GM18867 (cell line): Measurements from ENCODE around the gene GJB4.

Experiments used
- ATAC-seq: cut with Tn5 transposase; IDR thresholded peaks from one replicate; pipeline ENCODE4 v1.9.1; 2021; ENCODE audit warnings: mild to moderate bottlenecking, moderate library complexity; ENCODE audit not compliant: unreplicated experiment

GJB4 gene

DNA sequence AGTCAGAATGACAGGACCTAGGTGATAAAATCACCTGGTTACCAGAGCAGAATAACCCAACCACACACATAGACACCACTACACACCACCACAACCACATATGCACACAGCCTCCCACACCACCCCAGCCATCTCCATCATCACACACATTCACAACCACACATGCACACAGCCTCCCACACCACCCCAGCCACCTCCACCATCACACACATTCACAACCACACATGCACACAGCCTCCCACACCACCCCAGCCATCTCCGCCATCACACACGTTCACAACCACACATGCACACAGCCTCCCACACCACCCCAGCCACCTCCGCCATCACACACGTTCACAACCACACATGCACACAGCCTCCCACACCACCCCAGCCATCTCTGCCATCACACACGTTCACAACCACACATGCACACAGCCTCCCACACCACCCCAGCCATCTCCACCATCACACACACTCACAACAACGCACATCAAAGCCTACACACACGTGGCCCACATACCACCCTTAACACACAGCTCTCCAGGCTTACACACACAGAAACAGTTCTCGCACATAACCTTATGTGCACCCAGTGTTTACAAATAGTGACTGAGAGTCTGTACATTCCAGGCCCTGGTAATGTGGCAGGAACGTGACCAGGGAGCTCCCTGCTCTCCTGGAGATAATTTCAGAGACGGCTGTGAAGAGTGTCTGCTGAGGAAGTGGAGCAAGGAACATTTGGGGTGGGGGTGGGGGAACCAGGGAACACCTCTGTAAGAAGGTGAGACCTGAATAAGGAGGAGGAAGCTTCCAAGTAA is 18.2 kb downstream of the GJB4 start:
- no peak for ATAC-seq

DNA sequence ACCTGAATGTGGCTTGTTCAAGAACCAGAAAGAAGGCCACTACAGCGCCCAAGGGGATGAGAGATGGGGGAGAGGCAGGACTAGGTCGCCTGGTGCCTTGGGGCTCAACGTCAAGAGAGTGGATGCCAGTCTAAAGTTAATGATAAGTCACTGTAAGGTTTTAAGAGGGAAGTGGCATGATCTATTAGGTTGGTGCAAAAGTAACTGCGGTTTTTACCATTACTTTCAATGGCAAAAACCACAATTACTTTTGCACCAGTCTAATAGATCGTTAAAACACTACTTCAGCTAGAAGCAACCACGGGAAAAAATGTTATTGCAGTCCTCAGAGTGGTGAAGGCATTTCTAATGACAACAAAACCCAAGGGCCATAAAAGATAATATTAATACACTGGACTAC is 18.8 kb downstream of the GJB4 start:
- ATAC-seq, result no peak

DNA sequence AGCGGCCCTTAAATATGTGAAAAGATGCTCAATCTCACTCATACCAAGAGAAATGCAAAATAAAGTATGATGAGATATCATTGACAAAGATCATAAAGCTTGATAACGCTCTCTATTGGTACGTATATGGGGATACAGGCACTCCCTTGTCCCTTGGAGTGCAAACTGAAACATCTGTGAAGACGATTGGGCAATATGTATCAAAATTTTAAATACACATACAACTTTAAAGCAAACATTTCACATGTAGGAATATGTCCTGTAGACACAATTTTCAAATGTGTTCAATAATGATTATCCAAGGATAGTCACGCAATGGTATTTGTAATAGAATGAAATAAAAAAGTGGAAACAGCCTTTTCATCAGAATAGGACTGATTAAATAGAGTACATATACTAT is 19.5 kb downstream of the GJB4 start:
- no peak for ATAC-seq

DNA sequence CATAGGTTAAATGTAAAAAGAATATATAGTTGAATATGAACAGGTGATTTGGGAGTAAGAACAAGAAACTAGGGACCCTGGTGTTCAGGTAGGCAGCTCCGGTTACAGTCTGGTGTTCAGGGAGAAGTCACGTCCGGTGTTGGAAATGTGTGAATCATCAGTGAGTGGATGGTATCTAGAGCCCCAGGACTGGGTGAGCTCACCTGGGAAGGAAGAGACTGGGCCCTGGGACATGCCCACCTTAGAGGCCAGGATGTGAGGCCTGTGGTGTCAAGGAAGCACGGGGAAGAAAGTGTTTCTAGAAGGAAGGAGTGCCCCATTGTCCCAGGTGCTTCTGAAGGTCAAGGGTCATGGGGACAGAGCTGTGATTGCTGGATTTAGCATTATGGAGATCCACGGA is 20.0 kb downstream of the GJB4 start:
- no peak for ATAC-seq

DNA sequence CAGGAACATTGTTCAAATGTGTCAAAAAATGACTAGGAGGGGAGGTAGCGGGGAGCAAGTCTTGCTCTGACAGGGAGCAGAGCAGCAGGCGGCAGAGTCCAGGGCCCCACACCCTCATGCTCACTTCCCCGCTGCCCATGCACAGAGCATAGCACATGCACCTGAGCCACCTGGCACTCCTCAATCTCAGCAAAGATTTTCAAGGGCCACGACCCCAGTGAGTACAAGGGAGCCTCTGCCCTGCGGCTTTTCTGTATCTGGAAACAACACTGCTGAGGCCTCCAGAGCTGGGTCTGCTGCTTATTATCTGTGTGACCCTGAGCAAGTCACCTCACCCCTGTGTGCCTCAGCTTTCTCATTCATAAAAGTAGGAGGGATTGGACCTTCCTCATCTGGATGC is 20.4 kb downstream of the GJB4 start:
- ATAC-seq, result no peak

DNA sequence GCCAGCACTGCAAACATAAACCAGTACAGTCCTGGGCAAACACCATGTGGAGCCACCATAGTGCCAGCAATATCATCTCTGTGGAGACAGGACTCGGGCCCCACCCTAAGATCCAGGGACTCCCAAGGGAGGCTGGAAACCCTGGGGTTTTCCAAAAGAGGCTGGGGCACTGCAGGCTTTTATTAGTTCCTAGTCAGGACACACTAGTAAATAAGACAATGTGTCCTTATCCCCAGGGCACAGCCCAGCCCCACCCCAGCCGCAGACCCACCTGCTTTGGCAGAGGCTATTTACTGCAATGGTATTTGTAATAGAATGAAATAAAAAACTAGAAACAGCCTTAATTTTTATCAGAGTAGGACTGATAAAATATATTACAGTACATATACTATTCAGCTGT is 21.0 kb downstream of the GJB4 start:
- no peak for ATAC-seq

DNA sequence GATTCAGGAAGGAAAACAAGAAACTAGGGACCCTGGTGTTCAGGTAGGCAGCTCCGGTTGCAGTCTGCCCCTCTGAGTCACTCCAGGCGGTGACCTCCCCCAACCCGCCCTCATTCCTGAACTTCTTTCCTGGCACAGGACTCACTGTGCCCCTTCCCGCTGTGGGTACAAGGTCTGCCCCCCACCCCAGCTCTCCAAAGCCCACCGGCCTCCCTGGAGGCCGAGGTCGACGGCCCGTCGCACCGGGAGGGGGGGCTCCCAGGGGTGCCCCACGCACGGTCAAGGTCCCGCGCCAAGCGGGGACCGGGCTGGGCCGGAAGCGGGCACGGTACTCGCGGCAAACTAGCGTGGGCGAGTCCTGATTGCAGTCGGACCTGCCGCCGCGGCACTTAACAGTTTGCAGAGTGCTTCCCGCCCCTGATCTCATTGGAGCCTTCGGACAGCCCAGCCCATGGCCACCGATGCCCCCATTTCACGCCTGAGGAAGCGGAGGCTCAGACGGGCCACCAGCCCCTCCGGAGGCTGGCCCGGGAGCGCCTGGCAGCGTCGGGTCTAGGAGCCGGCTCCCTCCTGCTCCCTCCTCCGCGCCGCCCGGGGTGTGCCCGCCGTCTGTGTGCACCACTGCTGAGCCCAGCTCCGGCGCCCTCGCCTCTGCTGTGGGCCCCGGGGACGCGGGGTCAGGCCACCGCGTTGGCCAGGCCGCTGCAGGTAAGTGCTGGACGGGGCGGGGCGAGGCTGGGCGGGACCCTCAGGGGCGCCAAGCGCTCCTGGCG is 21.7 kb downstream of the GJB4 start, which contains the start of gene GJB3:
TSS of gene GJB3 (plus strand) at position 144 of the 773 bp plus-strand sequence. CDS start 3,549 bp downstream, outside the sequence.
- ATAC-seq, result no peak

DNA sequence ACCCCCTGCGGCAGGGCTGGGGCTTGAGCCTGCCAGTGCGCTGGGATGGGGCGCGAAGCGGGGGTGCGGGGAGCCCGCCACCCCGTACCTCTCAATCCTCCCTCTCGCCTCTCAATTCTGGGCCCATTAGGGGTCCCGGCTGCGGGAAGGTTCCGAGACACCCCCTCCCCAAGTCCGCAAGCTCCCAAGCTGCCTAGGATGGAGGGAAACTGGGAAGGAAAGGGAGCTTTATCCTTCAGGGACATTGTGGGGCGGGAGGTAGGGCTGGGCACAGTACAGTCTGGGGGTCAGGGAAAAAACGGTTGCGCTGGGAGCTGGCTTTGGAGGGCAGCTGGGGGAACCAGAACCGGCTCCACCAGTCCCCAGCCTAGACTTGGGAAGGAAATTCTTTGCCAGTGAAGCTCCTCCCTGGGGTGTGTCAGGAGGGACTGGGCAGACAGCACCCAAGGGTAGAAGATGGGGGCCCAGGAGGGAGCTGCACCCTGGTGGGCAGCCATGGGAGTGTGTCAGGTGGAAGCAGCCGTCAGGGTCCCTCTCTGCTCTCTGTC is 22.4 kb downstream of the GJB4 start:
- no peak for ATAC-seq

DNA sequence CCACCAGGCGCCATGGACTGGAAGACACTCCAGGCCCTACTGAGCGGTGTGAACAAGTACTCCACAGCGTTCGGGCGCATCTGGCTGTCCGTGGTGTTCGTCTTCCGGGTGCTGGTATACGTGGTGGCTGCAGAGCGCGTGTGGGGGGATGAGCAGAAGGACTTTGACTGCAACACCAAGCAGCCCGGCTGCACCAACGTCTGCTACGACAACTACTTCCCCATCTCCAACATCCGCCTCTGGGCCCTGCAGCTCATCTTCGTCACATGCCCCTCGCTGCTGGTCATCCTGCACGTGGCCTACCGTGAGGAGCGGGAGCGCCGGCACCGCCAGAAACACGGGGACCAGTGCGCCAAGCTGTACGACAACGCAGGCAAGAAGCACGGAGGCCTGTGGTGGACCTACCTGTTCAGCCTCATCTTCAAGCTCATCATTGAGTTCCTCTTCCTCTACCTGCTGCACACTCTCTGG is 25.2 kb downstream of the GJB4 start:
- ATAC-seq, result no peak

DNA sequence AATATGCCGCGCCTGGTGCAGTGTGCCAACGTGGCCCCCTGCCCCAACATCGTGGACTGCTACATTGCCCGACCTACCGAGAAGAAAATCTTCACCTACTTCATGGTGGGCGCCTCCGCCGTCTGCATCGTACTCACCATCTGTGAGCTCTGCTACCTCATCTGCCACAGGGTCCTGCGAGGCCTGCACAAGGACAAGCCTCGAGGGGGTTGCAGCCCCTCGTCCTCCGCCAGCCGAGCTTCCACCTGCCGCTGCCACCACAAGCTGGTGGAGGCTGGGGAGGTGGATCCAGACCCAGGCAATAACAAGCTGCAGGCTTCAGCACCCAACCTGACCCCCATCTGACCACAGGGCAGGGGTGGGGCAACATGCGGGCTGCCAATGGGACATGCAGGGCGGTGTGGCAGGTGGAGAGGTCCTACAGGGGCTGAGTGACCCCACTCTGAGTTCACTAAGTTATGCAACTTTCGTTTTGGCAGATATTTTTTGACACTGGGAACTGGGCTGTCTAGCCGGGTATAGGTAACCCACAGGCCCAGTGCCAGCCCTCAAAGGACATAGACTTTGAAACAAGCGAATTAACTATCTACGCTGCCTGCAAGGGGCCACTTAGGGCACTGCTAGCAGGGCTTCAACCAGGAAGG is 25.8 kb downstream of the GJB4 start:
- ATAC-seq, result no peak

DNA sequence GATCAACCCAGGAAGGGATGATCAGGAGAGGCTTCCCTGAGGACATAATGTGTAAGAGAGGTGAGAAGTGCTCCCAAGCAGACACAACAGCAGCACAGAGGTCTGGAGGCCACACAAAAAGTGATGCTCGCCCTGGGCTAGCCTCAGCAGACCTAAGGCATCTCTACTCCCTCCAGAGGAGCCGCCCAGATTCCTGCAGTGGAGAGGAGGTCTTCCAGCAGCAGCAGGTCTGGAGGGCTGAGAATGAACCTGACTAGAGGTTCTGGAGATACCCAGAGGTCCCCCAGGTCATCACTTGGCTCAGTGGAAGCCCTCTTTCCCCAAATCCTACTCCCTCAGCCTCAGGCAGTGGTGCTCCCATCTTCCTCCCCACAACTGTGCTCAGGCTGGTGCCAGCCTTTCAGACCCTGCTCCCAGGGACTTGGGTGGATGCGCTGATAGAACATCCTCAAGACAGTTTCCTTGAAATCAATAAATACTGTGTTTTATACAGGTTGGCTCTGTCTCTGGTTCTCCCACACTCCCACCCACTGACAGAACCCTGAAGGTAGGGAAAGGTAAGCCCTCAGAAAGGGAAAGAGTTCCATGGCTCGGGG is 26.4 kb downstream of the GJB4 start:
- ATAC-seq, result no peak

DNA sequence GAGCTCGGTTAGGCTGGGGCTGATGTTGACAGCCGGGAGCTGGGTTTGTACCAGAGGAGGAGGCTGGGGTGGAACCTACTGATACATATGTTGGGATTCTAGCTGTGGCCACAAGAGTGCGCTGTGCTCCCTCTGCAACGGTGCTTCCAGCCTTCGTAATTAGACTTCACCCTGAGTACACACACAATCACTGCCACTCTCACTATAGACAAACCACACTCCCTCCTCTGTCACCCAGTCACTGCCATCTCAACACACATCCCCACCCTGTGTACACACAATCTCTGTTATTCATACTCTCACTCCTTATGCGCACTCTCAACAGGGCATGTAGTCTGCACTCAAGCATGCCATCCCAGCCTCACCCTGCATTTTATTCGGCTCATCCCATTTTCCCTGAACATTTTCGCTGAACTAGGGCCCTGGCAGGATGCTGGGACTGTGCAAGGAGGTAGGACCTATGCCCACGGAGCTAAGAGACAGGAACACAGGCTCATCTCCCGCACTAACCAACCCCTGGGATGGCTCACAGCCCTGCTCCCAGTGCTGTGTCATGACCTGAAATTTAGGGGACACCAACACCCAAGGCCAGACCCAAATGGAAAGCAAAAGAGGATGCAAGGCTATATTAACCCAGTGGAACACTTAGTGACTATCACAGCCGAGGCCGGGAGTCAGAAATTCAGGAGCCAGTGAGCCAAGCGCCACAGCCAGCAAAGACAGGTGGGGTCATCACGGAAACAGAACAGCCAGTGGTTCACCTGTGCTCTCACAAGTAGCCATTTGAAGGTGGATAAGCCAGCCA is 27.2 kb downstream of the GJB4 start:
- ATAC-seq, result no peak

DNA sequence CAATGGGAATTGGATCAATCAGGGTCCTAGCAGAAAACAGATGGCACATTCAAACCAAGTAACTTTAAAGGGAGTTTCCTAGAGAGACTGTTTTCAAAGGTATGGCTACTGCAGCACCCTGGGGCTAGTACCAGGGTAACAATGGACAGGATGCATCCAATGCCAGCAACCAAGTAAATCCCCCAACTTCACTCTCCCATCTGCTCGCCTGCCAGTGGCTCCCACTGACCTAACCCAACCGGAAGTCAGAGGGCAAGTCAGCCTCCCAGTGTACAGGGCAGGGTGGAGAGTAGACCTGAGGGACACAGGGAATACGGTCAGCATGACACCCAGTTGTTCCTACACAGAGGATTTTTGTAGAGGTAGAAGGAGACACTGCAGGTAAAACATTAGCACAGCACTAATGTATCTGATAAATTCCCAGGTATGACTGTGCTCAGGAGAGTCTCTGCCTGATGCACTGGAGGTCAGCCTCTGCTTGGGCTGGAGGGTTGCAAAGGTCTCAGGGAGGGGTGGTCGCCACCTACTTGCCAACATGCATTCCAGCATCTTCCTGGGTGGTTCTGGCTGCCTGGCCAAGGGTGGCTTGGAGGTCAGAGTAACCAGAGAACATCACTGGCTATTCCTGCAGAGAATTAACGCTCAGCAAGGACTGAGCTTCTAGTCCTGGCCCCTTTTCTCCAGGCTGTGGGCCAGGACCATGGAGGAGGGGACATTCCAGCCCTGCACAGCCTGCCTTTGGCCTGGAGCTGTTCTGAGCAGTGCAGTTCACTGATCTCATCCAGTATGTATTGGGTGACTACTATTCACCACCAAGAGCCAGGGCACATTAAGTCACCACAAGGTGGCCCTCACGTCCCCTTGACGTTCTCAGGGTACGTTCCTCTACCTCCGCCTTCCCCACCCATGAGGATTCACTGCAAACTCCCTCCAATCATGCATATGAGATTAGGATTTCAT is 28.2 kb downstream of the GJB4 start:
- ATAC-seq, result no peak

DNA sequence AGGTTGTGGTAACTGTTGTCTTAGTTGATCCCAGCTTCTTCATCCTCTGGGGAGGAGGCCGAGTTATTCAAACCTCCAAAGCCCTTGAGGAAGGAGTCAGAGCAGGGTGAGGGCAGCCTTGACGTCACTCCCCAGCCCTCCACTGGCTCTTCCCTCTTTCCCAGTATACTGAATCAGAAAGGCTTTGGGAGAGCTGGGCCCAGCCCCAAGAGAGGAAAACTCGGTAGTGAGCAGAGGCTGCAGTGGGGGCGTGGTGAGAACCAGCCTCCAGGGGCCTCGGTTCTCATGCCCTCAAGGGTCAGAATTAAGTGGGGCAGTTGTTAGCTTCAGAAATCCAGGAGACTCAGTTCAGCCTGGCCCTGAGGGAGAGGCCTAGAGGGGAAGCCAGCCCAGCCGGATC is 31.4 kb downstream of the GJB4 start:
- ATAC-seq, result no peak

DNA sequence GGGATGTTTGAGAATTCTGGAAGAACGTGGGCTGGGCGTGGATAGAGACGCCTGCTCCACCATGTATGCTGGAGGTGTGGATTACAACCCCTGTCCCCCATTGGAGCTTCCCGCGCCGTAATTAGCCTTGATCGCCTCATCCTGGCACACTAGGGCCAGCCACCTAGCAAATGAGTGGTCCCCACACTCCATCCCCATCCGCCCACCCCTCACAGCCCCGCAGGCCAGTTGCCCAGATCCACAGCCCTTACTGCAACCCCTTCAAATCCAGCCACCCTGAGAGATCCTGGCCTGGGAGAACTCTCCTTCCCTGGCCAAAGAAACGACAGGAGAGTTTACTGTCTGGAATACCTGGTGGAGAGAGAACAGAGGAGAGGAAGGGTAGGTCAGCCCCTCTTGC is 32.9 kb downstream of the GJB4 start:
- no peak for ATAC-seq

DNA sequence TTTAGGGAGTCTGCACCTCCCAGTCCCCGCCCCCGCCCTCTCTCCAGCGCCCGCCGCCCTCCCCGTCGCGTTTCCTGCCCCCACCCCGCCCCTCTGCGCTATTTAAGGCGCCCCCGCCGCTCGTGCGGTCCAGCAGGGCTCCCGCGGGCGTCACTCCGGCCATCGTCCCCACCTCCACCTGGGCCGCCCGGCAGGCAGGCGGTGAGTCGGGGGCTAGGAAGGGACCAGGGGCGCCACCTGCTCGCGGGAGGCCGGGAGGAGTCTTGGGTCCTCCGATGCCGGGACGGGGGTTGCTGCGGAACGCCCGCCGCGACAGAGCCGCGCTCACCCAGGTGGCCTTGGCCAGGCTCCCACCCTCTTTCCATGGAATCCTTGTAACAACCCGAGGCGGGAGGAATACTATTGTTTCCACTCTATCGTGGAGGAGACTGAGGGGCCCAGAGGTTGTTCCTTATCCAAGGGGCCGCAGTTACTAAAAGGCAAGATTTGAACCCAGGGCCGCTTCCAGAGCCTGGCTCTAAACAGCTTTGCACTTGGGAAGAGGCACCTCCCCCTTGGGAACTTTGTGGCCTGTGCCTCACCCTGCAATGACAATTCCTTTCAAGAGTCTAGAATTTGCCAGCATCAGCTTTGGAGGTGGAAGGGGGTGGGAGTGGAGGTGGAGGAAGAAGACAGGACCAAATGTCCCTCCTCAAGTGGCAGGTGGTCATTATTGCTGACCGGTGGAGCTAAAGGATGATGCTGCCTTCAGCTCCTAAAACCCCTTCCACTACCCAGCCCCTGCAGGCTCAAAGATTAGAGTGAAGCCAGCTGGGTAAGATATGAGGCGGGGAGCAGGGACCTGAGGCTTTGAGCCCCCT is 33.6 kb downstream of the GJB4 start, which contains the start of gene GJA4:
TSS of gene GJA4 (plus strand) at position 132 of the 860 bp plus-strand sequence. CDS start 1,215 bp downstream, outside the sequence.
- ATAC-seq, result no peak

DNA sequence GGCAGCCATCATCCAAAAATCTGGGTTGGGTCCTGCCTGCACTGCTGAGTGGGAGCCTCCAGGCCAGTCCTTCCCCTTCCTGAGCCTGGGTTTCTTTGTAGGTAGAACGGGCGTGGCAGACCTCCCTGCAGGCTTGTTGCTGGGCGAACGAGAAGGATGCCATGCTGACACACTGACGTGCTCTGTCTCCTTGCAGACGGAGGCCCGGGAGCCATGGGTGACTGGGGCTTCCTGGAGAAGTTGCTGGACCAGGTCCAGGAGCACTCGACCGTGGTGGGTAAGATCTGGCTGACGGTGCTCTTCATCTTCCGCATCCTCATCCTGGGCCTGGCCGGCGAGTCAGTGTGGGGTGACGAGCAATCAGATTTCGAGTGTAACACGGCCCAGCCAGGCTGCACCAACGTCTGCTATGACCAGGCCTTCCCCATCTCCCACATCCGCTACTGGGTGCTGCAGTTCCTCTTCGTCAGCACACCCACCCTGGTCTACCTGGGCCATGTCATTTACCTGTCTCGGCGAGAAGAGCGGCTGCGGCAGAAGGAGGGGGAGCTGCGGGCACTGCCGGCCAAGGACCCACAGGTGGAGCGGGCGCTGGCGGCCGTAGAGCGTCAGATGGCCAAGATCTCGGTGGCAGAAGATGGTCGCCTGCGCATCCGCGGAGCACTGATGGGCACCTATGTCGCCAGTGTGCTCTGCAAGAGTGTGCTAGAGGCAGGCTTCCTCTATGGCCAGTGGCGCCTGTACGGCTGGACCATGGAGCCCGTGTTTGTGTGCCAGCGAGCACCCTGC is 34.7 kb downstream of the GJB4 start:
- ATAC-seq, result no peak
